K562 (cell line): ENCODE data around the gene SIRT2. TPM values are rescaled to one million over a fixed set of nuclear protein-coding genes. Genes with fewer than 3 reads are reported as not detected.
A peak's percentile ranks its signal among the peaks of the same experiment; 100 is the strongest.
"Not testable (repeated sequence)": the region's sequence is repeated elsewhere in the genome, so short reads cannot be mapped to it uniquely, and the experiment has no call there.

Source experiments
- ATAC-seq: fragments of 200-7000 bp; cut with Tn5 transposase; 3 replicates; pipeline ENCODE4 v1.9.1; 2020; ENCODE audit warnings: moderate library complexity
- BruUV-seq: library from RNA; stranded (reverse); fragments of 400-500 nt; replicated peaks from 2 replicates; lab custom pipeline; 2021; lab: Mats Ljungman, UMichigan
- CTCF ChIA-PET: fragments of 300-600 bp; formaldehyde crosslinking; extraction: SDS; loops from one replicate; lab custom pipeline; 2021; ENCODE audit warnings: low intra/inter-chr PET ratio; lab: Yijun Ruan, JAX
- POLR2A ChIA-PET: fragments of 300-600, 350-650 bp; sonication (Branson Sonifier 250); formaldehyde crosslinking; extraction: SDS; loops from one replicate; lab custom pipeline; 2021; ENCODE audit warnings: antibody characterized with exemption, inconsistent platforms; lab: Yijun Ruan, JAX
- DNase-seq, 4 experiments: peaks; one replicate each; pipeline versions ENCODE4 v3.0.0 to v3.0.0-alpha.2; 2011 to 2018; ENCODE audit warnings: low spot score in 3 of 4, mixed read lengths in 3 of 4; ENCODE audit errors: extremely low read depth in 1 of 4
- FAIRE-seq: peaks from 2 replicates; lab custom pipeline; 2011; peaks lifted over from hg19 to GRCh38; lab: Jason Lieb, UNC
- H2AFZ ChIP-seq: 2 replicates; pipeline ENCODE4 v1.6.0; 2011; ENCODE audit warnings: low read depth, low read length, control low read depth, inconsistent platforms
- H3K27ac ChIP-seq: fragments of 200-600 bp; 3 replicates; pipeline ENCODE4 v1.8.0; 2011; ENCODE audit warnings: low read depth, mild to moderate bottlenecking, control low read depth, inconsistent platforms, low read length, moderate library complexity, mixed read lengths; ENCODE audit errors: extremely low read depth
- H3K27me3 ChIP-seq, 2 experiments: fragments of 300-600 bp in 1 of 2; 2 replicates in 1 of 2; 3 replicates in 1 of 2; pipeline versions ENCODE4 v1.6.0 to v1.8.0; 2011; ENCODE audit warnings: inconsistent platforms in 2 of 2, low read length in 2 of 2, mild to moderate bottlenecking in 1 of 2, mixed read lengths in 1 of 2, moderate library complexity in 1 of 2; ENCODE audit not compliant: control insufficient read depth in 2 of 2, insufficient read depth in 2 of 2
- H3K36me3 ChIP-seq: fragments of 300-600 bp; 3 replicates; pipeline ENCODE4 v1.8.0; 2011; ENCODE audit warnings: mild to moderate bottlenecking, low read length, inconsistent platforms; ENCODE audit not compliant: control insufficient read depth, insufficient read depth
- H3K4me1 ChIP-seq, 2 experiments: fragments of 200-600 bp in 1 of 2; replicated peaks in 1 of 2; 2 replicates in 1 of 2; 3 replicates in 1 of 2; pipeline versions ENCODE4 v1.5.1 to v1.8.0; 2011; ENCODE audit warnings: inconsistent platforms in 2 of 2, low read length in 2 of 2, mild to moderate bottlenecking in 1 of 2, mixed read lengths in 1 of 2, moderate library complexity in 1 of 2; ENCODE audit not compliant: control insufficient read depth in 2 of 2, insufficient read depth in 2 of 2
- H3K4me2 ChIP-seq: 2 replicates; pipeline ENCODE4 v1.6.1; 2011; ENCODE audit warnings: low read length, control low read depth, inconsistent platforms, mixed read lengths; ENCODE audit not compliant: insufficient read depth
- H3K4me3 ChIP-seq: fragments of 200-600 bp; sonication (generic), shearing (Covaris generic); 2 replicates; pipeline ENCODE4 v1.5.1; 2016; ENCODE audit warnings: control low read depth, inconsistent platforms
- H3K79me2 ChIP-seq: fragments of 200-600 bp; 3 replicates; pipeline ENCODE4 v1.8.0; 2011; ENCODE audit warnings: low read length, inconsistent platforms; ENCODE audit not compliant: control insufficient read depth, insufficient read depth
- H3K9ac ChIP-seq, 2 experiments: 2 replicates each; pipeline versions ENCODE4 v1.6.0 to v1.6.1; 2011; ENCODE audit warnings: low read depth in 2 of 2, low read length in 2 of 2, control low read depth in 1 of 2, inconsistent platforms in 1 of 2, mild to moderate bottlenecking in 1 of 2, mixed read lengths in 1 of 2; ENCODE audit not compliant: insufficient read depth in 1 of 2
- H3K9me1 ChIP-seq: one replicate; pipeline ENCODE4 v1.6.0; 2011; ENCODE audit warnings: inconsistent platforms, mild to moderate bottlenecking, low read length, moderate library complexity; ENCODE audit not compliant: control insufficient read depth, insufficient read depth
- H3K9me3 ChIP-seq: replicated peaks from 2 replicates; pipeline ENCODE4 v1.5.1; 2011; ENCODE audit warnings: low read depth, low read length, inconsistent platforms; ENCODE audit not compliant: control insufficient read depth, insufficient read depth
- H4K20me1 ChIP-seq: replicated peaks from 2 replicates; pipeline ENCODE4 v1.6.1; 2011; ENCODE audit warnings: low read length, inconsistent platforms, mixed read lengths; ENCODE audit not compliant: control insufficient read depth, insufficient read depth
- DNMT1 ChIP-seq: fragments of 450-650 bp; IDR thresholded peaks from 2 replicates; pipeline ENCODE4 v1.6.1; 2016; ENCODE audit warnings: antibody characterized with exemption, mild to moderate bottlenecking
- E2F1 ChIP-seq: sonication (generic); formaldehyde crosslinking; IDR thresholded peaks from 2 replicates; pipeline ENCODE4 v1.8.1; 2023; ENCODE audit warnings: mild to moderate bottlenecking, missing genetic modification reagents, moderate library complexity
- ETS2 ChIP-seq: IDR thresholded peaks from 2 replicates; pipeline ENCODE4 v1.6.1; 2016; ENCODE audit warnings: borderline replicate concordance, missing genetic modification characterization, mild to moderate bottlenecking, moderate library complexity, missing compliant biosample characterization; ENCODE audit not compliant: poor library complexity, severe bottlenecking
- LARP7 ChIP-seq: fragments of 450-650 bp; IDR thresholded peaks from 2 replicates; pipeline ENCODE4 v1.6.1; 2016
- MTA3 ChIP-seq: fragments of 450-650 bp; formaldehyde crosslinking; IDR thresholded peaks from 2 replicates; pipeline ENCODE4 v1.6.1; 2017; ENCODE audit warnings: mild to moderate bottlenecking, borderline replicate concordance
- POLR2H ChIP-seq: IDR thresholded peaks from 2 replicates; pipeline ENCODE4 v1.6.1; 2016; ENCODE audit warnings: missing genetic modification characterization, low read depth, mild to moderate bottlenecking, control low read depth, missing compliant biosample characterization, moderate library complexity
- SNRNP70 ChIP-seq: fragments of 200-400 bp; formaldehyde crosslinking; optimal IDR thresholded peaks from 2 replicates; pipeline ENCODE3; 2017; ENCODE audit warnings: low read depth, low read length
- VEZF1 ChIP-seq: fragments of 200-800 bp; sonication (Bioruptor generic); IDR thresholded peaks from 2 replicates; pipeline ENCODE4 v1.6.1; 2017; ENCODE audit warnings: missing genetic modification characterization, missing compliant biosample characterization
- YBX1 ChIP-seq: fragments of 450-650 bp; IDR thresholded peaks from 2 replicates; pipeline ENCODE4 v1.7.1; 2016; ENCODE audit warnings: mild to moderate bottlenecking
- ZFP1 ChIP-seq: fragments of 450-650 bp; formaldehyde crosslinking; IDR thresholded peaks from 2 replicates; pipeline ENCODE4 v1.4.0; 2020; ENCODE audit warnings: mild to moderate bottlenecking, mixed read lengths
- ZFP36 ChIP-seq: fragments of 150-350 bp; IDR thresholded peaks from 2 replicates; pipeline ENCODE4 v1.6.1; 2018; ENCODE audit warnings: low read length, low read depth; ENCODE audit not compliant: partially characterized antibody
- ZNF436 ChIP-seq: fragments of 250-450, 450-650 bp; sonication (Bioruptor Pico); formaldehyde crosslinking; IDR thresholded peaks from 2 replicates; pipeline ENCODE4 v1.7.0; 2020; ENCODE audit warnings: mild to moderate bottlenecking
- ZNF583 ChIP-seq: fragments of 250-450 bp; sonication (Bioruptor Pico); IDR thresholded peaks from 2 replicates; pipeline ENCODE4 v1.4.0; 2020
- ZNF639 ChIP-seq, 2 experiments: fragments of 200-800 bp in 1 of 2; sonication (Bioruptor generic) in 1 of 2; sonication (generic) in 1 of 2; formaldehyde crosslinking in 1 of 2; IDR thresholded peaks in 1 of 2; conservative IDR thresholded peaks in 1 of 2; 2 replicates each; pipeline versions ENCODE4 v1.5.0 to v1.6.1; 2016 to 2020; ENCODE audit warnings: missing compliant biosample characterization in 1 of 2, missing genetic modification characterization in 1 of 2, missing genetic modification reagents in 1 of 2
- ZNF696 ChIP-seq: fragments of 250-450 bp; sonication (Bioruptor Pico); conservative IDR thresholded peaks from 2 replicates; pipeline ENCODE4 v1.4.0; 2020; ENCODE audit warnings: mild to moderate bottlenecking, moderate library complexity
- WGBS: fragments of 100-300 bp; shearing (Covaris generic); methylation state at CpG from one replicate; pipeline ENCODE4 v1.1.6; 2016; ENCODE audit warnings: low coverage, mixed read lengths; ENCODE audit not compliant: insufficient coverage; ENCODE audit errors: missing lambda C conversion rate; 5-methylcytosine and 5-hydroxymethylcytosine counted together
- in situ Hi-C: fragments of 300-500 bp; cut with MboI; formaldehyde crosslinking; loops from 4 replicates; pipeline ENCODE4 v1.15.0; 2018; ENCODE audit warnings: inconsistent platforms, mixed read lengths
- intact Hi-C: fragments of 100-400 bp; cut with micrococcal nuclease; formaldehyde crosslinking; loops from 2 replicates; pipeline ENCODE4 v1.14.2; 2022
- polyA plus RNA-seq, 8 experiments: library from polyadenylated mRNA; depleted of rRNA in 4 of 8; stranded (reverse) in 5 of 8; unstranded in 3 of 8; fragments of >200 nt; fragmentation: Nextera tagmentation in 2 of 8; fragmentation: Illumina TruSeq in 1 of 8; extraction: Ambion mirVana in 2 of 8; extraction: Trizol in 1 of 8; gene quantifications; 2 replicates each; pipeline versions ENCODE4 v1.2.1 to v1.2.3, GENCODE V29; 2011 to 2014; ENCODE audit warnings: inconsistent platforms in 1 of 8, missing spikeins in 1 of 8
- total RNA-seq, 7 experiments: library from RNA; depleted of rRNA in 6 of 7; stranded (reverse); fragments of >200 nt in 6 of 7; fragmentation: Illumina TruSeq in 2 of 7; extraction: Trizol in 2 of 7; gene quantifications; 2 replicates each; pipeline versions ENCODE4 v1.2.1 to v1.2.3, GENCODE V29; 2011 to 2021; ENCODE audit warnings: low replicate concordance in 1 of 7

The SIRT2 gene
- total and polyA plus RNA-seq, 9 of the 15 experiments (the other 6 are each of a cell fraction or from before 2014, with no cell fraction given), result 2.3 to 35.2 (median 22.9) TPM

DNA sequence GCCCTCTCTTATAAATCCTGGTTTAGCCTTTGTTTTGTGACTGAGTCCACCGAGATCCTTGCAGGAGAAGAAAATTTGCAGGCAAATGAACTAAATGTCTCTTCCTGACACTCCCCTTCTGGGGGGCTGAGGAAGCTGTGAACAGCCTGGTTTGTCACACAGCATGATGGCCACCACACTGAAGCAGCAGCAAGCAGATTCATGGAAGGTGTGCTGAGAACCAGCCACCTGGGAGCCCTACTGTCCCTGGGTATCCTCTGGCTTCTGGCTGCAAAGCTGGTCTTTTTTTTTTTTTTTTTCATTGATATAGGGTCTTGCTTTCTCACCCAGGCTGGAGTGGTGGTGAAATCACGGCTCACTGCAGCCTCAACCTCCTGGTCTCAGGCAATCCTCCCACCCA, 42.6 kb upstream of the SIRT2 start (continued):
- TF ChIP-seq ZNF639 (CRISPR knock-in tag; conservative IDR thresholded peaks at IDR 0.05 in 1 of 2, IDR thresholded peaks at IDR 0.05 in 1 of 2), result no peak
- no peak for TF ChIP-seq ETS2 (tag)
- no peak for TF ChIP-seq VEZF1
- TF ChIP-seq DNMT1, result no peak
- no peak for TF ChIP-seq ZNF696 (CRISPR knock-in tag)
- no peak for TF ChIP-seq ZNF436 (CRISPR knock-in tag)
- no peak for TF ChIP-seq YBX1
- TF ChIP-seq LARP7, result no peak
- no peak for TF ChIP-seq E2F1 (CRISPR knock-in tag)
- no peak for TF ChIP-seq POLR2H (tag)
- TF ChIP-seq ZFP1 (CRISPR knock-in tag), result no peak
- TF ChIP-seq ZFP36, result no peak
- no peak for TF ChIP-seq SNRNP70
- no peak for TF ChIP-seq MTA3
- TF ChIP-seq ZNF583 (CRISPR knock-in tag), result no peak

DNA sequence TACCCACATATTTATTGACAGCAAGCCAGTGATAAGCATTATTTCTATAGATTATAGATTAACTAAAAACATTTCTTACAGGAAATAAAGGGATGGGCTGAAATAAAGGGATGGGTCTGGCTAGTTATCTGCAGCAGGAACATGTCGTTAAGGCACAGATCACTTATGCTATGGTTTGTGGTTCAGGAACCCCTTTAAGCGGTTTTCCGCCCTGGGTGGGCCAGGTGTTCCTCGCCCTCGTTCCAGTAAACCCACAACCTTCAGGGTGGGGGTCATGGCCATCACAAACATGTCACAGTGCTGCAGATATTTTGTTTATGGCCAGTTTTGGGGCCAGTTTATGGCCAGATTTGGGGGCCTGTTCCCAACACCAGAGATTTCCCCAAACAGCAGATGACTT, 42.0 kb upstream of the SIRT2 start:
- not testable (repeated sequence) for H4K20me1 ChIP-seq

More for the DNA sequence above, 42.0 kb upstream of the SIRT2 start:
- H2AFZ ChIP-seq, intact Hi-C loops, DNase-seq, H3K9ac ChIP-seq, in situ Hi-C loops, H3K27me3 ChIP-seq, H3K4me2 ChIP-seq, CTCF ChIA-PET, H3K9me3 ChIP-seq, FAIRE-seq, H3K9me1 ChIP-seq, ATAC-seq, H3K27ac ChIP-seq, H3K79me2 ChIP-seq, H3K4me3 ChIP-seq: not testable (repeated sequence)
- Histone ChIP-seq H3K4me1 (peaks cover 0 to 11% of the 10 kb centered on the region in 2 experiments; a peak in 2 of 5 replicates), H3K36me3 (peaks cover 16% of the 10 kb centered on the region; the same call in 2 of the 3 replicates)
- 35% methylated on average over 5 of the region's 5 CpGs for WGBS
- POLR2A ChIA-PET, result interaction anchor here (0.9 kb wide), 1 partner anchor 9 kb away, joined by 7 read pairs; no protein-coding TSS in a partner anchor
- BruUV-seq, result TSS peak; percentile 41
